Measurements from ENCODE around the gene DGKB. TPM values are rescaled to one million over a fixed set of nuclear protein-coding genes. Genes with fewer than 3 reads are reported as not detected.

DGKB gene
- total and polyA plus RNA-seq, 2 of the 8 experiments (the other 6 are each of a cell fraction or from before 2014, with no cell fraction given) = 1.9 to 2.6 TPM

- Histone ChIP-seq H3K4me2 (ENCODE audit: insufficient read depth in 1 of 2, low read depth in 2 of 2, low read length in 2 of 2) (no peak overlapping the region), H3K4ac (replicated peaks; ENCODE audit: insufficient read length, low read depth, low read length) (no peak overlapping the region), H2BK15ac (ENCODE audit: low read length) (no peak overlapping the region), H3K79me1 (ENCODE audit: low read depth, low read length) (no peaks in the 10 kb centered on the region), H2BK20ac (ENCODE audit: low read length) (no peak overlapping the region), H2BK5ac (ENCODE audit: low read depth, low read length) (no peak overlapping the region), H3K23ac (ENCODE audit: insufficient read length) (no peak overlapping the region), H3K9me3 (ENCODE audit: insufficient read depth in 2 of 2, low read depth in 1 of 2, low read length in 1 of 2) (no peaks in the 10 kb centered on the region), H3K4me1 (replicated peaks in 1 of 4; ENCODE audit: control insufficient read depth in 3 of 4, insufficient read depth in 4 of 4, low read length in 3 of 4) (no peaks in the 10 kb centered on the region), H3K18ac (ENCODE audit: extremely low read depth, low read length) (no peak overlapping the region), H3K79me2 (ENCODE audit: control insufficient read depth in 1 of 2, insufficient read depth in 2 of 2, low read length in 2 of 2) (no peaks in the 10 kb centered on the region), H4K91ac (replicated peaks; ENCODE audit: insufficient read length, low read length) (no peak overlapping the region), H3K27ac (ENCODE audit: low read depth, low read length) (no peak overlapping the region), H3K4me3 (ENCODE audit: extremely low read depth in 1 of 4, insufficient read depth in 2 of 4, low read depth in 3 of 4, low read length in 4 of 4) (no peak overlapping the region), H3K23me2 (ENCODE audit: low read depth, low read length) (no peaks in the 10 kb centered on the region), H2AFZ (ENCODE audit: low read length) (no peak overlapping the region), H2BK12ac (ENCODE audit: low read depth, low read length) (no peak overlapping the region), H3K36me3 (ENCODE audit: control insufficient read depth in 2 of 4, insufficient read depth in 4 of 4, low read length in 3 of 4) (no peaks in the 10 kb centered on the region), H3K14ac (ENCODE audit: insufficient read length) (no peak overlapping the region), H2BK120ac (replicated peaks; ENCODE audit: low read depth, low read length) (no peak overlapping the region), H4K20me1 (replicated peaks in 1 of 2; ENCODE audit: control insufficient read depth in 1 of 2, insufficient read depth in 2 of 2, low read length in 2 of 2) (no peaks in the 10 kb centered on the region), H4K8ac (ENCODE audit: extremely low read depth, insufficient read depth, low read length) (no peak overlapping the region), H2AK5ac (ENCODE audit: low read depth, low read length) (no peak overlapping the region), H4K5ac (ENCODE audit: insufficient read length, low read depth, low read length) (no peak overlapping the region), H3K27me3 (replicated peaks in 1 of 4; ENCODE audit: control insufficient read depth in 3 of 4, extremely low read depth in 1 of 4, insufficient read depth in 3 of 4, low read length in 3 of 4) (no peaks in the 10 kb centered on the region; a peak in 1 of 7 replicates), H3K9ac (replicated peaks in 1 of 4; ENCODE audit: extremely low read depth in 1 of 4, low read depth in 3 of 4, low read length in 3 of 4) (no peak overlapping the region), H3K56ac (replicated peaks; ENCODE audit: insufficient read length, low read depth, low read length) (no peak overlapping the region)
- ChIA-PET CTCF (ENCODE audit: partially characterized antibody) (interaction anchor here (1.1 kb wide), 1 partner anchor 9 kb away, joined by 4 read pairs; no protein-coding TSS in a partner anchor), POLR2A (ENCODE audit: partially characterized antibody) (interaction anchor here (0.9 kb wide), 1 partner anchor 409 kb away, joined by 3 read pairs; the partner anchor contains the start of gene ETV1)
- FAIRE-seq (no peak), DNase-seq (ENCODE audit: low read depth in 1 of 2, low spot score in 2 of 2) (no peak)
- TF ChIP-seq SAP30 (IDR thresholded peaks at IDR 0.05; ENCODE audit: insufficient read depth, insufficient replicate concordance, low read length) (no peak), EP300 (IDR thresholded peaks at IDR 0.05; ENCODE audit: borderline replicate concordance in 1 of 2, low read depth in 2 of 2, low read length in 2 of 2) (no peak), BRCA1 (IDR thresholded peaks at IDR 0.05; ENCODE audit: low read depth, low read length) (no peak), ASH2L (IDR thresholded peaks at IDR 0.05; ENCODE audit: low read length) (no peak), KDM1A (IDR thresholded peaks at IDR 0.05; ENCODE audit: borderline replicate concordance, low read length) (no peak), CEBPB (IDR thresholded peaks at IDR 0.05; ENCODE audit: low read depth, low read length) (no peak), SUZ12 (IDR thresholded peaks at IDR 0.05; ENCODE audit: low read length) (no peak), ATF2 (IDR thresholded peaks at IDR 0.05; ENCODE audit: low read length) (no peak), POLR2A (IDR thresholded peaks at IDR 0.05; ENCODE audit: control extremely low read depth in 1 of 2, low read depth in 2 of 2, low read length in 2 of 2) (no peak)
These were observed 504.0 kb downstream of the DGKB start for GRCh38 chr7:14398526-14398925.

All from H1 (cell line).